COLO668 (cell line): ENCODE results near the gene HLF.

Experiments used
- DNase-seq: peaks from one replicate; lab custom pipeline; 2025; ENCODE audit not compliant: unreplicated experiment; lab: John Stamatoyannopoulos, UW

HLF gene

GRCh38 chr17:55254375-55254774, 10.4 kb upstream of the HLF start:
- DNase-seq, result no peak

GRCh38 chr17:55258578-55259135, 6.1 kb upstream of the HLF start:
- no peak for DNase-seq

- DNase-seq, result no peak
Observed at GRCh38 chr17:55259684-55260111, 5.1 kb upstream of the HLF start.

GRCh38 chr17:55261311-55261710, 3.4 kb upstream of the HLF start:
- DNase-seq, result no peak

- no peak for DNase-seq
Observed at GRCh38 chr17:55263569-55264277, 1.0 kb upstream of the HLF start.

GRCh38 chr17:55264278-55264644, 499 bp upstream of the HLF start:
- DNase-seq, result no peak

- DNase-seq, result no peak
Observed at GRCh38 chr17:55265311-55266021, 706 bp downstream of the HLF start.

- DNase-seq, result no peak
Observed at GRCh38 chr17:55266051-55266957, 1.5 kb downstream of the HLF start.

GRCh38 chr17:55266958-55267688, 2.4 kb downstream of the HLF start:
- no peak for DNase-seq

- DNase-seq, result no peak
Observed at GRCh38 chr17:55267777-55268648, 3.3 kb downstream of the HLF start.

GRCh38 chr17:55268649-55269480, 4.1 kb downstream of the HLF start:
- DNase-seq, result no peak

GRCh38 chr17:55269894-55270293, 5.1 kb downstream of the HLF start:
- no peak for DNase-seq

GRCh38 chr17:55271223-55271571, 6.4 kb downstream of the HLF start:
- no peak for DNase-seq

- no peak for DNase-seq
Observed at GRCh38 chr17:55271958-55272710, 7.4 kb downstream of the HLF start.

- no peak for DNase-seq
Observed at GRCh38 chr17:55272711-55273578, 8.2 kb downstream of the HLF start.

GRCh38 chr17:55273579-55274354, 9.0 kb downstream of the HLF start:
- DNase-seq, result no peak
